NCI-H460 (cell line): ENCODE data around the gene RALGAPB. TPM values are rescaled to one million over a fixed set of nuclear protein-coding genes. Genes with fewer than 3 reads are reported as not detected.

Experiments
- DNase-seq: peaks from one replicate; pipeline ENCODE4 v3.0.0-alpha.2; 2016; ENCODE audit warnings: low read depth; ENCODE audit errors: extremely low read depth
- small RNA-seq, 2 experiments: library from RNA; depleted of rRNA; stranded (forward); fragments of <200 nt; gene quantifications; one replicate each; pipeline ENCODE3, GENCODE V24; 2014
- total RNA-seq: library from RNA; depleted of rRNA; stranded (reverse); fragments of >200 nt; shearing (Covaris generic); gene quantifications from 2 replicates; pipeline ENCODE4 v1.2.3, GENCODE V29; 2014; rRNA removed

The RALGAPB gene
- total RNA-seq, 1 experiment from 2014 or later: 34.8 TPM

DNA sequence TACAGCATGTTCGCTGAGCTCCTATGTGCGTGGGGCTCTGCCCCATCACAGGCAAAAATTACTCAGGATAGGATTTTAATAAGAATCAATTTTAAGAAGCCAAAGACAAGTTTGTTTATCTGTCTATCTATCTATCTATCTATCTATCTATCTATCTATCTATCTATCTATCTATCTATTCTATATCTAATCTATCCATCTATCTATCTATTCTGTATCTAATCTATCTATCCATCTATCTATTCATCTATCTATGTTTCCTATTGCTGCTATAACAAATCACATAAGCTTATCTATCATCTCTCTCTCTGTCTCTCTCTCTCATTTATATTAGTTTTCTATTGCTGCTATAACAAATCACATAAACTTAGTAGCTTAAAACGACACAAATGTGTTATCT is 130.6 kb downstream of the RALGAPB start:
- DNase-seq: no peak

DNA sequence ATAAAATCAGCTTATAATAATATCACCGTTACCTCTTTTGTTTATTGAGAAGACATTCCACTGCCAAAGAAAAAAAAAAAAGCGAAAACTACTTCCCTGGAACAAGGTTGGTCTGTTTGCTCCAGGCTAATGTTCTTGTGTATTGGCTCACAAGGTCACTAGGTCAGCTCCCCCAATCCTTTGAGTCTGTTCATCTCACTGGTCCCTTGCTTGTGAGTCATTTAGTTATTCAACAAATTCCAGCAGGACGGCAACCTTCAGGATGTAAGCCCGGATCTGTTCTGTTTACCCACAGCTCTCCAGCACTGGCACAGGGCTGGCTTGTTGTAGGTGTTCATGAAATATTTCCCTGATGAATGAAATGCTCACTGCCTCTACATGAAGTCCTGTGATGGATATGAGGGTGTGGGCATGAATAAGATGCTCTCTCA is 132.2 kb downstream of the RALGAPB start:
- DNase-seq: no peak

DNA sequence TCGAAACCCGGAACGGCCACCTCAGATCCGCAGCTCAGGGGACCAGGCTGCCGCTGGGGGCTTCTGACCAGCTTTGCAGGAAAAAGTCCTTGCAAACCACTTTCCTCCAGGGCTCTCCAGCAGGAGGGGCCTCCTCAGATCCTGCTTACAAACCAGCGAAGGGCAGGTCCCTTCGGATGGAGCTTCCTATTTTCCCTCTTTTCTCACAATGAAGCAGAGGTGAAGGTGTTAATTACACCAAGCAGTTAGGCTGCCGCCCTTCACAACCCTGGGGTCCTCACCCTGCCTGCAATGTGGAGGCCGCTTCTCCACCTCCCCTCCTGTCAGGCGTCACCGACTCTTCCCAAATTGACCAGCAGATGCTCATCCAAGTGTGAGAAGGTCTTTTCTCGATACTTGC is 134.7 kb downstream of the RALGAPB start:
- DNase-seq: no peak

DNA sequence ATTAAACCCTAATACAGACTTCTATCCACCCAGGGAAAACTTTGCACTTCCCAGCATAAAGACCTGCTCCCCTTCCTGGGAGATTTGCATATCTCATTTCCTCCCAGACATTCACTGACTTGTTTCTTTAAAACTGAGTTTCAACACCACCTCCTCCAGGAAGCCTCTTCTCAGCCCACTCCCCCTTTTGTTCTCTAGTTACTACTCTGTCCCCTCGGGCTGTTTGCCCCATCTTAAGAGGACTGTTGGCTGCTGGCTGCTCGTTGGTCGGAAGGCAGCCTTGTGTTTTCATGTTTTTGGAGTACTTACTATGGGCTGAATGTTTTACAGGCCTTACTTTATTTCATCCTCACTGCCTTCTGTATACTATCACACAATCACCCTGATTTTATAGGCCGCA is 135.5 kb downstream of the RALGAPB start:
- no peak for DNase-seq

DNA sequence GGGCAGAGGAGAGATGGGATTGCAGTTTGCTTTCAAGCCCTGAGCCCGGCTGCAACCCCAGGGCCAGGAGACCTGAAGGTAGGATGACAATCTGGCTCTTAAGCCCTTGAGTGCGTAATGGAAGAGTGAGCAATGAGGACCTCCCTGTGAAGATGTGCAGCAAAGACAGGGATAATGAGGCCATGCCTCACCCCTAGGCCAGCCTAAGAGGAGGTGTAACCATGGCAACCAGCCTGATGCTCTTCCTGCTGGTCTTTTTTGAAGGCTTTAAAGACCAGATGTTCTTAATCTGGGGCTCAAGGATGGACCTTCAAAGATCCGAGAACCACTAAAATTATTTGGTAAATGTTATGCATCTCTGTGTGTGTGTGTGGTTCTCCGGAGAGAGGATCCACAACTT is 137.2 kb downstream of the RALGAPB start:
- no peak for DNase-seq

DNA sequence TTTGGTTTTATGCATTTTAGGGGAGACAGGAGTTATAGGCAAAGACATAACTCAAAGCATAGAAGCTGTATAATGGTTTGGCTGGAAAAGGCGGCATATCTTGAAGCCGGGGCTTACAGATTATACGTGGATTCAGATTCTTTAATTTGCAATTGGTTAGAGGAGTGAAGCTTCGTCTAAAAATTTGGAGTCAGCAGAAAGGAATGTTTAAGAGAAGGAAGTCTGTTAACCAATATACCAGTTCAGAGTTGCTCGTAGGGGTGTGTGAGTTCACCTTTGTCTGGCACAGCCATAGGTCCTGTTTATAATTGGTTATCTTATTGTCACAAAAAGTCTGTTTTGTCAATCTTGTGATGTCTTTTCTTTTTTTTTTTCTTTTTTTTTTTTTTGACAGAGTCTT is 137.9 kb downstream of the RALGAPB start:
- no peak for DNase-seq

DNA sequence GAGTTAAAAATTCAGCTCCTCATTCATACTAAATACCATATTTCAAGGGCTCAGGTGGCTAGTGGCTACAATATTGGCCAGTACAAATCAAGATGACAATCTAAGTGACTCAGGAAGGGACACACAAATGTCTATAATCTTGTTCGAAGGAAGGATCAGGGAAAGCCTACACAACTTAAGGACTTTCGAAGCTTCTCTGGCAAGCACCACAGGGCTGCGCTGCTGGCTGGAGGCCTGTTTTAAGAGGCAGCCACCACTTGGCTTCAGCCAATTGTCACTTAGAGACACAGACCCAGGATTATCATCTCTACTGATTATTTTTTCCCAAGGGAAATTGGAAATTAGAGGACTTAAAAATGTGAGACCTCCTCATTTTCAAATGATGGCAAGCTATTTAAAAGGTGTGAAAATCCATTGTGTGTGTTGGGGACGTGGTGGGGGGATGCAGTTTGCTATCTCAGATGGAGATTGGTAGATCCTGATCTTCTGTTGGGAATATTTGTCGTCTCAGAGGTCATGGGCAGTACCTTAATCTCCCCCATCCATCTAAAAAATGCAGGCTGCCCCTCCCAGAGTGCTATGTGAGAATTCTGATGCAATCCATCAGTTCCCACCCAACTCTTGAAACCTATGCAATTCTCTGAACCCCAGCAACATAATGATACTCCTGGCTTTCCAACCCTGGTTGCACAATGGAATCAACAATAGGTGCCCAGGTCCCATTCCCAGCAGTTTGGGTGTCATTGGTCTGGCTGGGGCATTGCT is 140.3 kb downstream of the RALGAPB start:
- no peak for DNase-seq

DNA sequence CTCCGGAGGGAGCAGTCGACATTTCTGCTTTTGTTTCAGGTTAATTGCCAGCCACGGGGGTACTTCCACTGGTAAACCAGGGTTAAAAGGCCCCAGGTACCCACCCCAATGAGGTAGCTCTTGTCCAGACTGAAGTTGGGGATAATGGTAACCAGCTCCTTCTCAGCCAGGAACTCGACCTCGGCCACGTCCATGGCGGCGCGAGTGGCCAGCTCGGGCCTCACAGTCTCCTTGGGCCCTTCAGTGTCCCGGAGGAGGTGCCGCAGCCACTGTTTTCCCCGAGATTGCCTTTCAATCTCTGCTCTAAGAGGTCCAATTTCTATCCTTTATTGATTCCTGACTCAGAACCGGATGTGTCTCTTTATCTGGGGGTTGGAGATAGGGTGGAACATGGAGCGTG is 142.6 kb downstream of the RALGAPB start:
- DNase-seq: no peak

DNA sequence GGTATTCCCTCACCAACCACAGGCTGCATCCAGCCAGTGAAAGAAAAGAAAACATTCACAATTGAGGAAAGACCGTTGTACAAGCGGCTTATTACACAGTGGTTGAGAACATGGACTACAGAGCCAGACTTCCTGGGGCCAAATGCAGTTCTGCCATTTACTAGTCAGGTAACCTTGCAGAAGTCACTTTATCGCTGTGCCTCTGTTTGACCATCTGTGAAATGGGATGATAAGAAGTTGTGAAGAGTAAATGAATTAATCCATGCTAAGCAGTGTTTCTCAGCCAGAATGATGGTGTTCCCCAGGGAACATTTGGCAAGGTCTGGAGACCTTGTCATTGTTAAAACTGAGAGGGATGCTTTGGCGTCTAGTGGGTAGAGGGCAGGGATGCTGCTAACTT is 143.8 kb downstream of the RALGAPB start:
- DNase-seq: no peak

DNA sequence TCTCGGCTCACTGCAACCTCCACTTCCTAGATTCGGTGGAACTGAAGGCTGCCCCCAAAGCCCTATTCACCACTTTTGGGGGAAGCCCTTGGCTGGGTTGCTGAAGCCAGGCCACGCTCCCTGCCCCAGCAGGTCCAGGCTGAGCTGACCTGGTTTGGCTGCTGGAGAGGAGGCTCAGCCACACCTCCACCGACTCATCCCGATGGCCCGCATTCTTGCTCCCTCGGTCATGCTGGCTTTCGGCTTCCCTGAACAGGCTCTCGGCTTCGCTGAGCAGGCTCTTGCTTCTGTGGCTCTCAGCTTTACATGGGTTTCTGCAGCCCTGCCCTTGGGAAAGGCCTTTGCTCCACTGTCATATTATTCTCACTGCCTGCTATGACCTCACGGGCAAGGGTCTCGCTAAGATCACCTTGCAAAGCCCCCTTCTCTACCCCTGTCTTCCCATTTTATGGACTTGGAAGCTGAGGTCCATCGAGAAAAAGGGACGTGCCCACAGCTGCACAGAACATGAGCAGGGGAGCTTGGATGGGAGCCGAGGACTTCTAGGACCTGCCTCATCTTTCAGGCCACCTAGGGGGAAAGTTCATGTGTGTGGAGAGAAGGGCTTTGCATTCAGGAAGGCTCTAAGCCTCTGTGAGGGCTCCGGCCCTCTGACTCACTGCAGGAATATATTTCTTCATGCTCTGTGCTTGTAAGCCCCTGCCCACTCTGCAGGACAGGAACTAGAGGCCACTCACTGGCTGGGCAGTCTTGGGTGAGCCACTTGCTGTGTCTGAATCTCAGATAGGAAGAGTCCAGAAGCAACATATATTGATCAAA is 144.6 kb downstream of the RALGAPB start:
- DNase-seq: no peak

DNA sequence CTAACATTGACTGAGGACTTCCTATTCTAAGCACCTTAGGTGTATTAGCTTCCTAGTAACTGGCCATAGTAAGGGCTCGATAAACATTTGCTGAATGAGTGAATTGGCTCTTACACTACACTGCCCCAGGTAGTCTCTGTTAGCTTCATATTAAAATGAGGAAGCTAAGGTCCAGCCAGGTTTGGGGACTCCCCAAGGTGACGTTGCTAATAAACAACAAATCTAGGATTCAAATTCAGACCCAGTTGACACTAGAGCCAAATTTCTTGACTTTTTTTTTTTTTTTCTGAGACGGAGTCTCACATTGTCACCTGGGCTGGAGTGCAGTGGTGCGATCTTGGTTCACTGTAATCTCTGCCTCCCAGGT is 145.2 kb downstream of the RALGAPB start:
- no peak for DNase-seq

DNA sequence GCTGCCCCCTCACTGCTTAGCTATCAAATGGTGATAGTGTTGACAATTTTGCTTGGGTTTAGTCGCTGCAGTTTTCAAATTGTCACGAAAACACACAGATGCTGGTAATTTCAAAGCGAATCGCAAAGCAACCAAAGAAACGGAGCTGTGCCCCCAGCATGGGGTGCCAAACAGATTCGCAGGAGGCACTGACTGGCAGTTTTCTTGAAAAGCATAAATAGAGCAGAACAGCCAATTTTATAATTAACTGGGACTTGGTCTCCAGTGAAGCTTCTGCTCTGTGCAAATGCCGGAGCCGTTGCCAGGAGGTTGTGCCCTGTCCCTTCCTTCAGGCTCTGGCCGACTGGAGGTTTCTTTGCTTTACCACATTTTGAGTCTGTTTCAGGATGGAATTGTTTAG is 147.8 kb downstream of the RALGAPB start:
- no peak for DNase-seq

DNA sequence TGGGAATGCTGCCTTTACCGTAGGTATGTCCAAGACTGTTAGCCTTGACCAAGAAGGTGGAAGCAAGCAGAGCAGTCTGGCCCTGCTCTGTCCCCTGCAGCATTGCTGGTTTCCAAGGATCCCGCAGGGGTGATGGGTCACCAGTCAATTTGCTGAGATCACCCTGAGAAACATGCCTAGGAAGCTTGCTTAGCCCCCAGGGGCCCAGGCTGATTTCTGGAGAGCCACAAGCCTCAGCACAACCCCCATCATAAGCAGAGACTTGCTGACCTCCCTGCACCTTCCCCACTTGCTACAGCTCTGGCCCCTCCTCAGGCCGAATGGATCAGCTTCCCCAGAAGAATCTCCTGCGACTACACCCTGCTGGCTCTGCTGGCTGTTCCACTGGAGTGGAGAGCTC is 150.4 kb downstream of the RALGAPB start:
- no peak for DNase-seq

DNA sequence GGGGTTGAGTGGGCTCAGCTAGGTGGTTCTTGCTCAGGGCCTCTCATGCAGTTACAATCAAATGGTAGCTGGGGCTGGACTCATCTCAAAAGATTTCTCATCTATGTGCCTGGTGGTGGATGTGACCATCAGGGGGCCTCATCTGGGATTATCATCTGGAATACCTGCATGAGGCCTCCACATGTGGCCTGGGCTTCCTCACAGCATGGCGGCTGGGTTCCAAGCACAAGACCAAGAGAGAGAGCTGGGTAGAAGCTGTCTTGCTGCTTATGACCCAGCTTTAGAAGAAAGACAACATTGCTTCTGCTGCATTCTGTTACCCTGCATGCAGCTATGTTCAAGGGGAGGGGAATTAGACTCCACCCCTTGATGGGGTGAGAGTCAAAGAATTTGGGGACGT is 151.4 kb downstream of the RALGAPB start:
- DNase-seq: no peak

DNA sequence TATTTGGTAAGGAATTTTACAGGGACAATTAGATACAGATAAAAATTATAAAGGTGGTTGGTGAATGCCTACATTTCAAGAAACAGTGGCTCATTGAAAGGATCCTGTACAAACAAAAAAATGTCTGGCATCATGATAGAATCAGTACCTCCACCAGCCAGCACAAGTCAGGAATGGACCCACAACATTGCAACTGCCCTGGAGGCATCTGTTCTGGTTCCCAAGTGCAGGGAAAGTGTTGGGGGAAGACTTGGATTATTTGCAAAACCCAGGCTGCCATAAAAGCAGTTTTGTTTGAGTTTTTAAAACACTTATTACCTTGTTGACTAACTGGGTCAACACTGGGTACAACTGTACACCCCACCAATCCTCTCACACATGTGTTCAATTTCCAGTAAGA is 153.3 kb downstream of the RALGAPB start:
- no peak for DNase-seq

DNA sequence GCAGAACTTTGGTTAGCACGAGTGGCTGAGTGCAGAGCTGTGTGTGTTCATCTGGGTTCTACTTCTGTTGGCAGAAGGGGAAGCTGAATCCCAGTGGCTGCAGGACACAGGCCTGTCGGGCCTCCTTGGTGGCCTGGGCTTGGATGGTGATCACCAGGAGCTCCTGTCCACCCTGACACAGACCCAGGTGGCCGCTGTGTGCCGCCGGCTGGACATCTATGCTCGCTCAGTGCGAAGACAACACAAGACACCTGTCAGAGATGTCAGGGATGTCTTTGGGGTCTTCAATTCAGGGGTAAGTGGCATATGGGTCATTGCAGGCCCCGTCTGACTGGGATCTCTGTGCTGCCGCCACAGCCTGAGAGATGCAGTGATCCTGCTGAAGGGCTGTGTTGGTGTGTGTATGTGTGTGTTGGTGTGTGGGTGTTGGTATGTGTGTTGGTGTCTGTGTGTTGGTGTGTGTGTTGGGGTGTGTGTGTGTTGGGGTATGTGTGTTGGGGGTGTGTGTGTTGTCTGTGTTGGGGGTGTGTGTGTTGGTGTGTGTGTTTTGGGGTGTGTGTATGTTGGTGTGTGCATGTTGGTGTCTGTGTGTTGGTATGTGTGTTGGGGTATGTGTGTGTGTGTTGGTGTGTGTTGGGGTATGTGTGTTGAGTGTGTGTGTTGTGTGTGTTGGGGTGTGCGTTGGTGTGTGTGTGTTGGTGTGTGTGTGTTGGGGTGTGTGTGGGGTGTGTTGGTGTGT is 154.4 kb downstream of the RALGAPB start:
- DNase-seq: no peak

Small RNA genes lying within 50 kb of the gene (small RNA-seq; reads per million reads assigned to genes)
- gene MIR548O2 (0 reads per million in 2 experiments), gene RF00056 (0 reads per million in 2 experiments), gene SNORA60 (2.3 to 3.5 reads per million in 2 experiments), gene SNORA71A (5.6 to 72.0 reads per million in 2 experiments), gene SNORA71B (19.7 to 40.8 reads per million in 2 experiments), gene SNORA71C (1.5 to 5.6 reads per million in 2 experiments), gene SNORA71D (66.5 to 296 reads per million in 2 experiments), gene SNORA71E (0 reads per million in 2 experiments)

Other genes with a start within 250 kb of the RALGAPB start
- gene KIAA1755, start 212.1 kb upstream of the RALGAPB start, total RNA-seq: not detected in 2 replicates
- not detected in 2 replicates for gene BPI, start 168.7 kb upstream of the RALGAPB start, total RNA-seq
- gene LBP, start 126.4 kb upstream of the RALGAPB start, total RNA-seq: not detected in 2 replicates
- gene SNHG17, start 37.5 kb upstream of the RALGAPB start, total RNA-seq: 68.0 and 70.0 TPM in 2 replicates
- gene ADIG, start 108.4 kb downstream of the RALGAPB start, total RNA-seq: not detected in 2 replicates
- gene ARHGAP40, start 129.0 kb downstream of the RALGAPB start, total RNA-seq: 0.12 and 0.61 TPM in 2 replicates